NT2/D1 (cell line): ENCODE data around the gene MXD4.

Experiments used
- DNase-seq: peaks from one replicate; pipeline ENCODE4 v3.0.0-alpha.2; 2011; ENCODE audit warnings: low read depth, low spot score
- H3K27me3 ChIP-seq: 2 replicates; pipeline ENCODE4 v1.6.0; 2011; ENCODE audit warnings: mild to moderate bottlenecking; ENCODE audit not compliant: insufficient read length, insufficient read depth
- H3K36me3 ChIP-seq: 2 replicates; pipeline ENCODE4 v1.6.1; 2011; ENCODE audit warnings: mild to moderate bottlenecking, low read length, mixed read lengths; ENCODE audit not compliant: insufficient read depth, insufficient read length
- H3K4me1 ChIP-seq: 2 replicates; pipeline ENCODE4 v1.5.1; 2011; ENCODE audit not compliant: insufficient read depth, insufficient read length
- H3K4me3 ChIP-seq: 2 replicates; pipeline ENCODE4 v1.5.1; 2011; ENCODE audit warnings: low read depth; ENCODE audit not compliant: insufficient read length
- H3K9ac ChIP-seq: 2 replicates; pipeline ENCODE4 v1.6.0; 2011; ENCODE audit warnings: low read depth; ENCODE audit not compliant: insufficient read length
- H3K9me3 ChIP-seq: 2 replicates; pipeline ENCODE4 v1.5.1; 2011; ENCODE audit warnings: mild to moderate bottlenecking, low read length; ENCODE audit not compliant: insufficient read depth
- SUZ12 ChIP-seq: IDR thresholded peaks from 2 replicates; pipeline ENCODE4 v1.6.1; 2011; ENCODE audit not compliant: insufficient read length, insufficient read depth; ENCODE audit errors: extremely low read depth
- YY1 ChIP-seq: IDR thresholded peaks from 2 replicates; pipeline ENCODE4 v1.6.1; 2011; ENCODE audit not compliant: insufficient read length, insufficient read depth
- ZNF274 ChIP-seq: IDR thresholded peaks from 2 replicates; pipeline ENCODE4 v1.6.1; 2011; ENCODE audit warnings: mild to moderate bottlenecking, low read depth, low read length

MXD4 gene

GRCh38 chr4:2290974-2291704 lies 29.2 kb upstream of the MXD4 start:
- Histone ChIP-seq H3K36me3 (no peaks in the 10 kb centered on the region), H3K4me3 (no peak overlapping the region)

GRCh38 chr4:2290488-2290887 lies 28.6 kb upstream of the MXD4 start:
- Histone ChIP-seq H3K4me1 (peaks cover 12% of the 10 kb centered on the region), H3K27me3 (no peaks in the 10 kb centered on the region), H3K36me3 (no peaks in the 10 kb centered on the region), H3K9ac (no peak overlapping the region), H3K4me3 (no peak overlapping the region), H3K9me3 (peaks cover 8% of the 10 kb centered on the region)
- no peak for TF ChIP-seq ZNF274
- TF ChIP-seq SUZ12, result no peak
- TF ChIP-seq YY1, result no peak
- no peak for DNase-seq

More at GRCh38 chr4:2290974-2291704, 29.2 kb upstream of the MXD4 start:
- TF ChIP-seq ZNF274 (no peak), YY1 (no peak), SUZ12 (no peak)
- no peak overlapping the region for H3K9ac ChIP-seq
- H3K27me3 ChIP-seq, result no peaks in the 10 kb centered on the region
- H3K4me1 ChIP-seq, result peaks cover 7% of the 10 kb centered on the region
- no peak for DNase-seq
- peaks cover 8% of the 10 kb centered on the region for H3K9me3 ChIP-seq

- no peak overlapping the region for H3K9ac ChIP-seq
- H3K4me3 ChIP-seq, result no peak overlapping the region
- no peaks in the 10 kb centered on the region for H3K36me3 ChIP-seq
- H3K4me1 ChIP-seq, result peaks cover 12% of the 10 kb centered on the region
- H3K27me3 ChIP-seq, result no peaks in the 10 kb centered on the region
- peaks cover 8% of the 10 kb centered on the region for H3K9me3 ChIP-seq
- TF ChIP-seq ZNF274, result no peak
- no peak for TF ChIP-seq YY1
- no peak for DNase-seq
Observed at GRCh38 chr4:2289955-2290333, 28.0 kb upstream of the MXD4 start.

GRCh38 chr4:2289311-2289954 lies 27.5 kb upstream of the MXD4 start:
- Histone ChIP-seq H3K4me1 (peaks cover 12% of the 10 kb centered on the region), H3K36me3 (no peaks in the 10 kb centered on the region), H3K27me3 (no peaks in the 10 kb centered on the region), H3K4me3 (no peak overlapping the region), H3K9me3 (peaks cover 8% of the 10 kb centered on the region), H3K9ac (no peak overlapping the region)
- no peak for DNase-seq
- TF ChIP-seq ZNF274, result no peak
- TF ChIP-seq SUZ12, result no peak
- TF ChIP-seq YY1, result no peak

GRCh38 chr4:2288051-2288541 lies 26.2 kb upstream of the MXD4 start:
- H3K27me3 ChIP-seq, result no peaks in the 10 kb centered on the region
- no peak for TF ChIP-seq SUZ12
- no peak for TF ChIP-seq ZNF274
- TF ChIP-seq YY1, result no peak

GRCh38 chr4:2287594-2287915 lies 25.6 kb upstream of the MXD4 start:
- no peak for TF ChIP-seq YY1
- Histone ChIP-seq H3K9ac (no peak overlapping the region), H3K9me3 (no peaks in the 10 kb centered on the region), H3K27me3 (no peaks in the 10 kb centered on the region), H3K4me1 (peaks cover 12% of the 10 kb centered on the region), H3K4me3 (no peak overlapping the region), H3K36me3 (no peaks in the 10 kb centered on the region)
- no peak for DNase-seq

More at GRCh38 chr4:2288051-2288541, 26.2 kb upstream of the MXD4 start:
- no peaks in the 10 kb centered on the region for H3K36me3 ChIP-seq
- no peaks in the 10 kb centered on the region for H3K9me3 ChIP-seq
- no peak overlapping the region for H3K4me3 ChIP-seq
- DNase-seq, result no peak
- H3K4me1 ChIP-seq, result peaks cover 12% of the 10 kb centered on the region
- H3K9ac ChIP-seq, result no peak overlapping the region

GRCh38 chr4:2286904-2287593 lies 25.1 kb upstream of the MXD4 start:
- Histone ChIP-seq H3K4me1 (peaks cover 12% of the 10 kb centered on the region), H3K27me3 (no peaks in the 10 kb centered on the region), H3K36me3 (no peaks in the 10 kb centered on the region), H3K9ac (peak overlapping the region; percentile 27), H3K9me3 (no peaks in the 10 kb centered on the region), H3K4me3 (no peak overlapping the region)
- DNase-seq, result no peak
- no peak for TF ChIP-seq ZNF274
- no peak for TF ChIP-seq YY1
- TF ChIP-seq SUZ12, result no peak
